NCI-H1105 (cell line): ENCODE data around the gene KCNH1.

Source experiments
- DNase-seq: peaks from one replicate; lab custom pipeline; 2025; lab: John Stamatoyannopoulos, UW

The KCNH1 gene

DNA sequence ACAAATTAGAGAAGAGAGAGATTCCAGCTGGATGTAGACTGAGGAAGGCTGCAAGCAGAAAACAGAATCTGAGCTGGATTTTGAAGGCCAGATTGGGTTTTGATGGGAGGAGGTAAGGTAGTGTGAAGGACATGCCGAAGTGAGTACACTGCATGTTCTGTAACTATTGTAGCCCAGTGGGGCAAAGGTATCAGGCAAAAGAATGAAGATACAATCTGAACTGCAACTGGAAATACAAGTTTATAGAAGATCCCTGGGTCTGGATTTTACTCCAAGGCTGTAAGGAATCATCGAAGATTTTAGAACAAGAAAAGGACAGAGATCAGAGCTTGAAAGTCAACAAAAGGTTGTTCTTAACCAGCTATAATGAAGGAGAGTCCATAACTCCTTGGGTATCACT is 382.0 kb downstream of the KCNH1 start:
- no peak for DNase-seq

DNA sequence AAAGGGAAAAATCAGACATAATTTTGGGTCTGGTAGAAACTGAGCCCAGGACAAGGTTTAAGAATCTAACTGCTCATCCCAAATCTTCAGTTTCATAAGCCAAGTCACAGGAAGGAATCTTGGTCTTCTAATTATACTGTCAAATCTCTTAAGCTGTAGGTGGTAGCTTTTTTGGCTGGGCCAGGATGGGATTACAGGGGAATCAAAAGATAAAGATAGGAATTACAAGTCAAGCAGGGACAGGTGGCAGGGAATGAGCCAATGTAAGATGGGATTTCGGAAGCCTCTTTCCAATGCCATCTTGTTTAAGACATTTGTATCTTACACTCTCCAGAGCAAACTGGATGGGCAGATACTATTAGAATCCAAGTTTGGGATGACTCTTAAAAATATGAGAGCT is 383.5 kb downstream of the KCNH1 start:
- DNase-seq = no peak

DNA sequence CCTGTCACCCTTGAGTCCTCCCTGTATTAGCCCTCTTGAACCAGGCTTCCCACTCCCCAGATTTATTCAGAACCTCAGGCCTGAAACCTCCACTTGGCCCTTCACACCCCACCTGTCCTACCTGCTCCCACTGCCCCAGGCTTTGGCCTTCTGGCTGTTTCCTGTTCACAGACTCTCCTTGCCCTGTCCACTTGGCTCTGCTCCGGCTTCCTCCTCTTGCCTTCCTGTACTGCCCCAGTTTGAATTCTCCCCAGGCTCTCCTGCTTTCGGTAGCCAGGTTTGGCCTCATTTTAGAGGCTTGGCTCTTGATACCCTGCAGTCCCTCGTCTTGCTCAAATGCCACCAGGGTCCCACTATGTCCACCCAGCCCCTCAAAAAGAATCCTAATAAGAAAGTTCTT is 385.2 kb downstream of the KCNH1 start:
- no peak for DNase-seq

DNA sequence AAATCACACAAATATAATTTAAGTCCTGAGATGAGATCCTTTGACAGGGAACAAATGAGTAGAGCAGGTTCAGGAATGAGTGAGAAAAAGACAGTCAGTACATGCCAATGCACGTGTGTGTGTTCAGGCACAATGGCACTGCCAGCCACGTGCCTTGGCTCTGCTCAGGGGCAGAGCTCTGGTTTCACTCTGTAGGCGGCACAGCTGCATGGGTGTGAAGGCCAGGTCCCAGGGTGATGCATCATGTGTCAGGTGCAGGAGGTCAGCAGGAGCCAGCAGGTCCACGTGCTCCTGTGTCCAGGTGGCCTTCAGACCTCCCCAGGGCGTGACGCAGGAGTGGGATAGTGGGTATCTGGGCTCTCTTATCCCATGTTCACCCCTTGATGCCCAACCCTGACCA is 386.1 kb downstream of the KCNH1 start:
- no peak for DNase-seq

DNA sequence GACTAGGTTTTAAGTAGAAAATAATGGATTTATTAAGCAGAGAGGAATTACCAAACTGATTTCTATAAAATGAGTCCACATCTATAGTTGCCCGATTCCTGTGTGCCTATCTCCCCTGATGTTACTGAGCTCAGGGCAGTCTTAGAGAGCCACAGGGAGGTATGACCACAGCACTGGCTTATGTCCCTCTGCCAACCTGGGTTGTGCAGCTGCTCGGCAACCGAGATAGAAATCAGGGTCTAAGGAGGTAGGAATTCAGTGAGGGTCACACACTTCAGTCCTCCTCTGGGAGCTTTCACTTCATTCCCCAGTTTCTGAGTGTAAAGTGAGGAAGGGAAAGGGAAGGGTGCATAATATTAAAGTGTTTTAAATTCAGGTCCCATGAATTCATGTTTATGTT is 386.8 kb downstream of the KCNH1 start:
- DNase-seq = no peak

DNA sequence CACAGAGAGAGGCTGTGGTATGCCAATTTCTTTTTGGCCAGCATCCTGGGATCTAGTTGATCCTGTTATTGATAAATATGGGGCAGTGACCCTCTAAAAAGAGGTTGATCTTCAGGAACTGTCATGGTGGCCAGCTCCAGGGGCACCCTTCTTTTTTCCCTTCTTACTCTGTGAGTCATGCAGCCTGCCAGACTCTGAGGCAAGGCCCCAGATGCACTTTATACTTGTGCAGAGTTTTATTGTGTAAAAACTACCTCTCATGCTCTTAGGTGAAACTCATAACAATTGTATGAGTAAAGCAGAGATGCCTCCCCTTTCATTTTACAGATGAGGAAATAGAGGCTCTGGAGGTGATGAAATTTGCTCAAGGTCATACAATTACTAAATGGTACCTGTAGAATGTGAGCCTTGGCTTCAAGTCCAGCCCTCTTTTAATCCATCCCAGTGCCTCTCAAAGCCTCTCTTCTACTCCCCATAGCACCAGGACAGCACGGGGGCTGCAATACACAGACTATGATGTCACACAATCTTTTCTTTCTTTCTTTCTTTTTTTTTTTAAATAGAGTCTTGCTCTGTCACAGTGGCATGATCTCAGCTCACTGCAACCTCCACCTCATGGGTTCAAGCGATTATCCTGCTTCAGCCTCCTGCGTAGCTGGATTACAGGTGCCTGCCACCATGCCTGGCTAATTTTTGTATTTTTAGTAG is 387.8 kb downstream of the KCNH1 start:
- no peak for DNase-seq

DNA sequence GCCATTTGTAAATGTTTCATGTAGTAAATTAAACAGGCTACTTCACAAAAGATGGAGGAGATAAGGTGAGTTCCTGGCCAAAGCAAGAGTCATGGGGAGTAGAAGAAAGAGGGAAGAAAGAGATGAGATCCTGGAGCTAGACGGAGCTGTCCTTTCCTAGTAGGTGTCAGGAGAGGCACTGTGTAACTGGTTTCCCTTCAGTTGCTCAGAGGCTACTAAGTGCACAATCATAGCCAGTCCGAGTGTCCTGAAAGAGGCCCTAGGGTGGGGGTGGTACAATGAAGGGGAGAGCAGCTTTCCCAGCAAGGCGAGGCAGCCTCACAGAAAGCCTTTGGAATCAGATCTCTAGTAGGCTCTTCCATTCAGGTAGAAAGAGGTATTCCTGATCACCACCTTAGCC is 390.9 kb downstream of the KCNH1 start:
- no peak for DNase-seq

DNA sequence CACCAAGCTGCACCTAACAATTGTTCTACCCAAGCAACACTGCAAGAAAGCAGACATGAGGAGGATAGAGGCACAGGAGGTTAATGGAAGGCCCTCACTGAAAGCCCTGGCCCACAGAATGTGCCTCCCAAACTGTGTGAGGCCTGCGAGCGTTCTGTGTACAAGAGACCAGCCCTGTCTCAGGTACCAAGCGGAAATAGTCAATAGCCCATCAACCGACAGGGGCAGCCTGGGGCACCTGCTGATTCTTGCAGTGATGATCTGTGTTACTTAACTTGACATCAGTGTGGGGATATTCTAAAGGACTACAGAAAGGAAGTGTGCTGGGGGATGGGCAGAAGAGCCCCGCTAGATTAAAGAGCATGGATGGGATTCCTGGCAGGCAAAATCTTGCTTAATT is 392.4 kb downstream of the KCNH1 start:
- no peak for DNase-seq

DNA sequence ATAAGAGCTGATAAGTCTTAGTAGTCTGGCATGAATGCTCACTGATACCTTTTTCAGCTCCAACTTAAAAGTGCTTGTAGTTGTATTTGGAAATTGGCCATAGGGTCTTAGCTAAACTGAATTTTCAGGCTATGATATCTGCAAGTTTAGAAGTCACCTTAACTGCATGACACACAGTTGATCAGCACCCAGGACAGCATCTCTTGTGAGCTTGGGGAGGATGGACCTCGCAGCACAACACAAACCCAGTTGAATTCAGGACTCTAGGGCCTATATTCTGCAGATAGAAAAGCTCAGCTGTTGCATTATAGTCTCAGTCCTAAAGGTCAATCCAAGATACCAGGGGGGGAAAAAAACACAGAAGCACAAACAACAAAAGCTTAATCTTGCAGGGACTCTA is 394.3 kb downstream of the KCNH1 start:
- no peak for DNase-seq

DNA sequence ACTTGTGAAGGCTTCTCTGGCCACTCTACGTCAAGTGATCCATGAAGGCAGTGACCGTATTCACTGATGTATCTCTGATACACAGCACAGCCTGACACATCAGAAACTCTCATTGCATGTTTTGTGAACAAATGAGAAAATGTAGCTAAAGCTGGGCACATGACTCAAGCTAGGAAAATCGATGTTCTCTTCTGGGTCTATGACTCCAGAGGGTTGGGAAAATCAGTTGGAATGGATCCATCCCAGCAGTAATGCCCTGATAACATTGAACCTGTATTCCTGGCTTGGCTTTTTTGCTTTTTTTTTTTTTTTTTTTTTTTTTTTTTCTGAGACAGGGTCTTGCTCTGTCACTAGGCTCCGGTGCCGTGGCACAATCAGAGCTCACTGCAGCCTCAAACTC is 395.7 kb downstream of the KCNH1 start:
- DNase-seq = no peak

DNA sequence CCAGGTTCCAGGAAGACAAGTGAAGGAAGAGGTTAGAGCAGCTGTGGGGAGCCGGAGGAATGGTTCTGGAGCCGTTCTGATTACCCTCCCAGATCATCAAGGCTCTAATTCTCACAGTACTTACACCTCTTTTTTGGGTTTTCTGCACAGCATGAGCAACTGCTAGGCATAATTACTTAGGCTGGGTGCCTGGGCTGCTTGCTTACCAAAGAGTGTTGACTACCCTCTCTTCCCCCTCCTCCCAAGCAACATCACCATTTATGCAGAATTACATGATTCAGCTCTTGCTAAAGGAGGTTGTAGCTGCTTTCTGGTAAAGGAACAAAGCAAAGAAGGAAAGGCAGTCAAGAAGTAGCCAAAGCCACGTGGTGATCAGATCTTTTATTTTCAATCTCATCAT is 397.2 kb downstream of the KCNH1 start:
- no peak for DNase-seq

DNA sequence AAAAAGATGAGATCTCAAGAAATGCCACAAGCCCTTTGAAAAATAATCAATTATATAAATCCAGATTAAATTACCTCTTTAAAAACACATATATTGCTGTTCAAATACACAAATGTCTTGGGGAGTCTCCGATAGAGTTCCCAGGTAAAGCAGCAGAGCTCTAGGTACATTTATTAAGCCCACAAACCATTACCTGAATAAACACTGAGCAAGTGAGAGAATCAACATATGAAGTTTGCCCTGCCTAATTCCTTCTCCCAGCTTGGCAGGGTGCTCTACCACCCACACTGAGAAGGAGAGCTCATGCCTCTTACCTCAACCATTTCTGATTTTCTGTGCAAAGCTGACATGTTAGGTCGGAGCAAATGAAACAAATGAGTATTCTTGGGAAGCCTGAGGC is 402.4 kb downstream of the KCNH1 start:
- DNase-seq = no peak

DNA sequence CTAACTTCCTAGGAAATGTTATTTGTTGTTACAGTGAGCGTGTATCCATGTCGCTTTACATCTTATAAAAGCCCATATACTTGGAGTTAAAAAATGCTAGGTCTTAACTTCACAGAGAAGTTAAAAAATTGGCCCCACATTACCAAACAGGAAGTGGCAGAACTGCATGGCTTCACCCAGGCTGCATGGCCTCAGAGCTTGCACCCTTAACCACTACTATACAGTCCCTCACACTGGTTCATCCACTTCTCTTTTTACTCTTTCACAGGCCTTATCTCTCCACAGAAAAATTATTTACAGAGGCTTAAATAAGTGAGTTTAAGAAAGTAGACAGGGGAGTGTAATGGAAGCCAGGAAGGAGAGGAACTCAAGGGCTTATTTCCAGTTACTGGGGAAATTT is 402.8 kb downstream of the KCNH1 start:
- no peak for DNase-seq

DNA sequence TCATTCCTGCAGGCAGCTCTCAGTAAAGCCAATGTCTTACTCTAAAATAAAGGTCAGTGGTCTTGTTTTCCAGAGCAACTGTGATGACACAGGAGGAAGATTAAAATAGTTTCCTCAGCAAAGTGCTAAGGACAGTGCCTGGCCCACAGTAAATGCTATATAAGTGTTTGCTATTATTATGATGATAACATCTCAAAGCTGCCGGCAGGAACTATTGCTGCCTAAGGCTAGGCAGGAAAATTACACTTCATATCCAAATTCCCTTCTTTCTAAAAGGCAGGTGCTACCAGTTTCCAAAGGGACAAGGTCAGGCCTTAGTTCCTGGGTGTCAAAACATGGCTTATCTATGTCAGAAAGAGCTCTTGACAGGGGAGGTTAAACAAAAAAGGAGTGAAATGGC is 403.9 kb downstream of the KCNH1 start:
- DNase-seq = peak; percentile 3

DNA sequence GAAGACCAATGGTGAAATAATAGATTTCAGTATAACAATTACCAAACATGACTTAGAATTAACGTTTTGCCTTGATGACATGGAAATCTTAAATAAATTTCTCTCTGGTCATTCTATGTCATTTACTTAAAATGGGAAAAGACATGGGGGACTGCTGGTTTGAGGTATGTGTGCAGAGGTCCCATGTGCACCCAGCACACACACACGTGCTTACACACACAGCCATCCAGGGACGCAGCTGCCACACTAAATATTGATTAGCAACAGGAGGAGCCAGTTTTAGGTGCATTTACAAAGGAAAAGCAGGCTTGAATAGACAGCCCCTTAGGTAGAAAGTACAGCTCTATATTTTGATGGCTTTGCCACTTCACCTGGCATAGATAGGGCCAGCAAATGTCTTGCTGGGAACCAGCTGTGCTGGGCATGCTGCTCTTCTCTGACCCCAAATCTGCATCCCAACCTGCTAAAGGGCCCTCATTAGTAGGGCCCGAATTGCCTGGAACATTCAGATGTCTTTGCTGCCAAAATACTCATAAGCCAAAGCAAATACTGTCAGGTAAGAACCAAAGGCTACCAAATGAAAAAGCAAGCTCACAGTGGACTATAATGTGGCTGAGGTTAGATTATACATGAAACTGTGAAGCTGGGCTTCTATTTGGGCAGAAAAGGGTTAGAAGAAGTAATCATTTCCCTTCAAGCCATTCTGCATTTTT is 405.4 kb downstream of the KCNH1 start:
- DNase-seq = no peak

DNA sequence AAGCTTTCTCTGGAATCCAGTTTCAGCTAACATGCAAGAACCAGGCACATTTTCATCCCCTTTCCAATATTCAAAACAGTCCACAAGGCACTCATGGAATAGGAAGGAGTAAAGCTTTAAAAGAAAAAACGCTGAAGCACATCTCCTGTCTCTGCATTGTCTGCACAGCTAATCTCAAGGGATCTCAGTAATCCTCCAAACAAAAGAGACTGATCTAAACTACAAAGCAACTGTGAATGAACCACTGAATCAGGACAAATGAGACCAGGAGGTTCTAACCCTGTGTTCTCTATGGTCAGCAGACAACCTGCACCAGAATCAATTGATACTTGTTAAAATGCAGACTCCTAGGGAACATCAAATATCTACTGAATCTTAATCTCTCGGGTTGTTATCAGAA is 406.2 kb downstream of the KCNH1 start:
- no peak for DNase-seq

DNA sequence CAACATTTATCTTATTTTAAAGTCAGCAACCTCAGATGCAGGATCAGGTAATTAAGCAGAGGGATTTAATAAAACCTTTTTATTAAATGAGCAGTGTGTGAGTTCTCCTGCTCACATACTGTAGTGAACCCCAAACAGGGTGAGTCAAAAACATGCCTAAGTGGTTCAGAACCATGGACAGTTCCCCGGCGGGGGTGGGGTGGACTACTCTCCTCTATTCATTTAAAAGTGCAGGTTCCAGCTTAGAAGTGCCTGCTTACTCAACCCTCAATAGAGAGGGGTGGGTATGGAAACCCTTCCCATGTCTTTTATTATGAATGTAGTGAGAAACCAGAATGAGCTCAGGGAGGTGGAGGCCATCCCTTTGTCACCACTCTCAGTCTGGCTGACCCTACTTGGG is 407.3 kb downstream of the KCNH1 start:
- no peak for DNase-seq

DNA sequence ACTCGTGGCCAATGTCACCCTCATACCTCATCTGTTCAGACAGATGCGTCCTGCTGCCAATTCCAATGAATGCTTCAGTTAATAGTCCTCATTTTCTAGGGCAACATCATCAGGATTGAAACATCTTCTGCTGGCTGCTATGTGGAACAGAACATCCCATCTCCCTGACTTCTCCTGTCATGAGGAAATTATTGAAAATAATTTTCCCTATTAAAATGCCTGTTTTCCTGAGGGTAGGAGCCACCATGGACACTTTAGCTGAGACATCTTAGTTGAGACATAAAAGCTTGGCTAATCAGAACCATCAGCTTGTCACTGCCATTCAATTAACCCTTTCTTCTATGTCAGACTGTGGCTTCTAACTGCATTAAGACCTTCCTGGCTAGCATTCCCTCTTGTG is 409.2 kb downstream of the KCNH1 start:
- no peak for DNase-seq

DNA sequence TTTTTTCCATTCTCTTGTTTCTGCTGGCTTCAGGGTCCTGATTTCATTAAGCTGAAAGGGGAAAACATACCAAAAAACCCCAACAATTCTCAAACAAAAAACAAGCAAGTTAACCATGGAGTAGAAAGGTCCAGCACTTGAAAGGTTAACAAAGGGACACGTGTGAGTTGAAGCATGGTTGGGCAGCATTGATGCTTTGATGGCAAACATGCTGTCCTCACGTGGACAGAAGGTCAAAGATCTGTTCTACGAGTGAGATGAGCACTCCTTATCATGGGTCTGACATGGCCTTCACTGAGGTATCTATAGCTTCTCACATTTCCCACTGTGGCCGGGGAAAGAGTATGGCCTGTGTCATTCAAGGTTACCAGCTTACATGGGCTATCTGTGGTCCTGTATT is 410.3 kb downstream of the KCNH1 start:
- no peak for DNase-seq

DNA sequence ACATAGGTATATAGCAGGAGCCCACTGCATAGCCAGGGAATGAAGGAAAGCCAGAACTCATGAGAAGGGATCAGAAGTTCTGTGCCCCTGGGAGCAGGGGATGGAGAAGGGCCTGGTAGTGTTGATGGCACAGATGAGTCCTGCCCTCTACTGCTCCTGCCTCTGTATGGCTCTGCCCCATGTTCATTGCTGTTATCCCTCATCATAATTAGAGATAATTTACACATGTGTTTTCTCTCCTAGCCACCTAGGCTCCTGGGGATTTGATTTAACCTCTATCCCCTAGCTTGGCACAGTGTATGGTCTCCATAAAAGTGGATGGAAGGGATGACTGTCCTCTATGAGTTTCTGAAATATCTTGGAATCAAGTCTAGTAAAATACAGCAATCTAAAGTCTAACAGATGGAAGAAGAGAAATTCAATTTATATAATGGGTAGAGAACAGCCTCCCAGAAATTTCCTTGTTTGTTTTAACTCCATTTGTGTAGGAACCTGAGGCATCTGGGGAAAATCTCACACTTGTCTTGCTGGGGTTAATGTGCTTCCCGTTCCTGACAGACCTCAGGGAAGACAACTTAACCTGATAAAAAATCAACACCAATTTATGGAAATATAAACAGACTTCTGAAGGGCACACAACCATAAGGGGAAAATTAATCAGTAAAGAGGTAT is 411.4 kb downstream of the KCNH1 start:
- DNase-seq = no peak

DNA sequence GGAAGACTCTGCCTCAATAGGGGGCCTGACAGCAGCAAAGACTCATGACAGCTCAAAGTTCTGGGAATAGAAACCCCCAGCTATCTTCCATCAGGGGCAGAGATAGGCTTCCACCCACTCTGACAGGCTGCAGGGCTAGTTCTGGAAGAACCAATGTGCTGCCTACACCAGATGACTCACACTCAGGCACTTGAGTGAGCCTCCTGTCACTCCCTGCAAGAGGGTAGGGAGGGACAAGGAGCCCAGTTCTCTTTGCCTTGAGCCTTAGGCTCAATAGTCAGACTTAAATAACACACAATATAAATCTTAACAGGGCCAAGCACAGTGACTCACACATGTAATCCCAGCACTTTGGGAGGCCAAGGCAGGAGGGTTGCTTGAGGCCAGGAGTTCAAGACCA is 418.9 kb downstream of the KCNH1 start:
- no peak for DNase-seq

DNA sequence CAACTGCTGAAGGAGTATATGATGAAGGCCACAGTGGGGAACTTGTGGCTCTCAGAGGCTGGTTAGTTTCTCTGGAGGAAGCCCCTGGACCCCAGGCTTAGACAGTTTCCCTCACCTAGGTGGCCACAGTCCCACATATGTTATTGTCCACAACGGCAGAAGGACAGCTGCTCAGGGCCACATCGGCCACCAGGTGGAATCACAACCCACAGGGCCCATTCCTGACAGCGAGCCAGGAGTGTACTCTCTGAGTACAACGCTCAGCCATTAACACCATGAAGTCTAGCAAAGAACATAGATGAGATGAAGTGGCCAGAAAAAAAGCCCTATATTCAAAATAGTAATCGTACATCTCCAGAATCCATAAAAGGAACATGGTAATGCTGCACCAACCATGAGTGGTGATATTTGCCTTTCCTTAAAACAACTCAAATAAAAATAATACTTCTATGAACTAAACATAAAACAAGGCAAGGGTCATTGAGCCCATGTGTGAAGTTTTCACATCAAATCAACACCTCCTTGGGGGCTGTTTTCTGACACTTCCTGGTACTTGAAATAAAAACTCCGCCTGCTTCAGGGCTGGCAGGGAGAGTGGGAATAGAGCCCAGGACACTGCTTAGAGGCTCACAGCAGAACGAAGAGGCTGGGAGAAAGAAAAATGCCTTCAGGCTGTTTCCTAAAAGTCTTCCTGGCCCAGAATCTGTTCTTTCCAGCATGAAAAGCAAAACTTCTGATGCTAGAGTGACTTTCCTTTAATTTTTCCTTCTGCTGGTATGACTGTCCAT is 421.9 kb downstream of the KCNH1 start:
- DNase-seq = no peak

DNA sequence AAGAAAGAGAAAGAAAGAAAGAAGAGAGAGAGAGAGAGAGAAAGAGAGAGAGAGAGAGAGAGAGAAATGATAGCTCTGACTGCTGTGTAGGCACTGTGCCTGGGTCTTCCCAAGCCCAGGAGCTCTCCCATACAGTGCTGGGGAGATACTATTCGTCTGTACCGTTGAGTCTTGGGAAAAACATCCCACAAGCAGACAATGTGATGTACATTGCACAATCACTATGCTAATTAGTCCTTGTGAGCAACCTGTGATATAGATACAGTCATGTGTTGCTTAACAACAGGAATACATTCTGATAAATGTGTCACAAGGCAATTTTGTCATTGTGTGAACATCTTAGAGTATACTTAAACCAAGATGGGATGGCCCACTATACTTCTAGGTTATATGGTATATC is 424.2 kb downstream of the KCNH1 start:
- no peak for DNase-seq
